GM23338 (cell line): ENCODE data around the gene LSM2. TPM values are rescaled to one million over a fixed set of nuclear protein-coding genes. Genes with fewer than 3 reads are reported as not detected.

Experiments used
- ATAC-seq: fragments of 200-7000 bp; cut with Tn5 transposase; 3 replicates; pipeline ENCODE4 v1.9.1; 2020
- DNase-seq: peaks from one replicate; pipeline ENCODE4 v3.0.0-alpha.2; 2015; ENCODE audit warnings: low spot score
- H2AFZ ChIP-seq: fragments of 200-600 bp; sonication (generic); 2 replicates; pipeline ENCODE4 v1.8.0; 2016; ENCODE audit warnings: antibody characterized with exemption, mild to moderate bottlenecking, moderate library complexity
- H3F3A ChIP-seq: fragments of 200-600 bp; sonication (generic); replicated peaks from 2 replicates; pipeline ENCODE4 v1.8.0; 2017; ENCODE audit warnings: antibody characterized with exemption, mixed run types, low read depth
- H3K27ac ChIP-seq: fragments of 200-600 bp; sonication (generic); 2 replicates; pipeline ENCODE4 v1.6.1; 2016; ENCODE audit warnings: low read depth
- H3K27me3 ChIP-seq: fragments of 200-600 bp; sonication (generic); 2 replicates; pipeline ENCODE4 v1.8.0; 2016; ENCODE audit warnings: mild to moderate bottlenecking, mixed run types, moderate library complexity; ENCODE audit not compliant: insufficient read depth
- H3K36me3 ChIP-seq: fragments of 200-600 bp; sonication (generic); 2 replicates; pipeline ENCODE4 v1.8.0; 2016; ENCODE audit warnings: mild to moderate bottlenecking; ENCODE audit not compliant: insufficient read depth
- H3K4me1 ChIP-seq: fragments of 200-600 bp; sonication (generic); 2 replicates; pipeline ENCODE4 v1.8.0; 2016; ENCODE audit warnings: mild to moderate bottlenecking, moderate library complexity; ENCODE audit not compliant: insufficient read depth
- H3K4me2 ChIP-seq: fragments of 200-600 bp; sonication (generic); 2 replicates; pipeline ENCODE4 v1.7.1; 2017; ENCODE audit warnings: mixed run types
- H3K4me3 ChIP-seq: fragments of 200-600 bp; sonication (generic); 2 replicates; pipeline ENCODE4 v1.6.1; 2016; ENCODE audit warnings: mixed run types
- H3K79me2 ChIP-seq: fragments of 200-600 bp; sonication (generic); replicated peaks from 2 replicates; pipeline ENCODE4 v1.8.0; 2017; ENCODE audit warnings: mild to moderate bottlenecking; ENCODE audit not compliant: insufficient read depth
- H3K9me2 ChIP-seq: fragments of 200-600 bp; sonication (generic); 2 replicates; pipeline ENCODE4 v1.8.0; 2017; ENCODE audit not compliant: insufficient read depth
- H4K20me1 ChIP-seq: fragments of 200-600 bp; sonication (generic); replicated peaks from 2 replicates; pipeline ENCODE4 v1.8.0; 2017; ENCODE audit warnings: mild to moderate bottlenecking; ENCODE audit not compliant: insufficient read depth
- H3K27ac Mint-ChIP-seq: 2 replicates; pipeline ENCODE4 v1.8.0; 2020; ENCODE audit warnings: inconsistent platforms, mild to moderate bottlenecking, moderate library complexity, mixed read lengths
- H3K27me3 Mint-ChIP-seq: 3 replicates; pipeline ENCODE4 v1.8.0; 2022; ENCODE audit warnings: low read depth, mild to moderate bottlenecking, moderate library complexity, mixed read lengths, inconsistent platforms; ENCODE audit not compliant: insufficient read depth, poor library complexity
- H3K36me3 Mint-ChIP-seq: 3 replicates; pipeline ENCODE4 v1.8.0; 2021; ENCODE audit warnings: low read depth, mild to moderate bottlenecking, inconsistent platforms, moderate library complexity, mixed read lengths
- H3K4me1 Mint-ChIP-seq: 3 replicates; pipeline ENCODE4 v1.8.0; 2020; ENCODE audit warnings: mild to moderate bottlenecking, inconsistent platforms, mixed read lengths
- H3K4me3 Mint-ChIP-seq: 3 replicates; pipeline ENCODE4 v1.8.0; 2021; ENCODE audit warnings: moderate library complexity, mild to moderate bottlenecking, inconsistent platforms, mixed read lengths
- H3K9me3 Mint-ChIP-seq: 3 replicates; pipeline ENCODE4 v1.8.0; 2020; ENCODE audit warnings: moderate library complexity, mild to moderate bottlenecking, inconsistent platforms, mixed read lengths
- CTCF ChIP-seq, 2 experiments: fragments of 200-600 bp in 1 of 2; sonication (generic) in 1 of 2; conservative IDR thresholded peaks; 2 replicates each; pipeline versions ENCODE4 v1.5.1 to v1.6.1; 2016 to 2017; ENCODE audit warnings: antibody characterized with exemption in 2 of 2, low read depth in 2 of 2, mild to moderate bottlenecking in 2 of 2, moderate library complexity in 1 of 2
- ETS1 ChIP-seq: IDR thresholded peaks from 2 replicates; pipeline ENCODE4 v1.6.1; 2016; ENCODE audit warnings: antibody characterized with exemption
- EZH2 ChIP-seq: fragments of 200-600 bp; sonication (generic); IDR thresholded peaks from one replicate; pipeline ENCODE4 v1.8.0; 2017; ENCODE audit warnings: antibody characterized with exemption, mild to moderate bottlenecking, low read depth; ENCODE audit not compliant: unreplicated experiment
- EZH2phosphoT487 ChIP-seq: fragments of 200-600 bp; sonication (generic); IDR thresholded peaks from one replicate; pipeline ENCODE4 v1.8.1; 2018; ENCODE audit warnings: antibody characterized with exemption; ENCODE audit not compliant: unreplicated experiment
- JUNB ChIP-seq: IDR thresholded peaks from one replicate; pipeline ENCODE4 v1.6.1; 2016; ENCODE audit warnings: antibody characterized with exemption; ENCODE audit not compliant: unreplicated experiment
- NANOG ChIP-seq: IDR thresholded peaks from 2 replicates; pipeline ENCODE4 v1.6.1; 2016; ENCODE audit warnings: antibody characterized with exemption, borderline replicate concordance
- POLR2AphosphoS5 ChIP-seq: IDR thresholded peaks from 2 replicates; pipeline ENCODE4 v1.6.1; 2016; ENCODE audit warnings: antibody characterized with exemption, low read depth
- REST ChIP-seq: IDR thresholded peaks from one replicate; pipeline ENCODE4 v1.6.1; 2018; ENCODE audit warnings: antibody characterized with exemption; ENCODE audit not compliant: unreplicated experiment
- STAT1 ChIP-seq: IDR thresholded peaks from one replicate; pipeline ENCODE4 v1.6.1; 2016; ENCODE audit warnings: antibody characterized with exemption; ENCODE audit not compliant: unreplicated experiment
- ZNF114 ChIP-seq: fragments of 250-450 bp; sonication (Bioruptor Pico); IDR thresholded peaks from 2 replicates; pipeline ENCODE4 v1.5.0; 2020; ENCODE audit warnings: mild to moderate bottlenecking, moderate library complexity
- ZNF331 ChIP-seq: fragments of 250-450 bp; sonication (Bioruptor Pico); IDR thresholded peaks from 2 replicates; pipeline ENCODE4 v1.5.0; 2020; ENCODE audit warnings: low read depth, mild to moderate bottlenecking, moderate library complexity
- ZNF462 ChIP-seq: fragments of 250-450 bp; sonication (Bioruptor Pico); IDR thresholded peaks from 2 replicates; pipeline ENCODE4 v1.5.0; 2020; ENCODE audit warnings: mild to moderate bottlenecking, moderate library complexity
- polyA plus RNA-seq: library from polyadenylated mRNA; unstranded; fragments of >200 nt; fragmentation: Nextera tagmentation; extraction: Ambion mirVana; gene quantifications from 2 replicates; pipeline ENCODE4 v1.2.1, GENCODE V29; 2016
- total RNA-seq: library from RNA; depleted of rRNA; stranded (reverse); fragments of >200 nt; shearing (Covaris generic); gene quantifications from 2 replicates; pipeline ENCODE4 v1.2.3, GENCODE V29; 2014

Gene LSM2
- total and polyA plus RNA-seq, 2 experiments from 2014 or later: 106 to 140 TPM

GRCh38 chr6:31764198-31764597 is 42.6 kb downstream of the LSM2 start:
- Histone ChIP-seq H3K4me3 (no peak overlapping the region), H3K4me1 (peaks cover 14% of the 10 kb centered on the region), H3K9me2 (no peaks in the 10 kb centered on the region), H3K27ac (no peak overlapping the region), H3K4me2 (no peak overlapping the region), H3K36me3 (no peaks in the 10 kb centered on the region), H2AFZ (no peak overlapping the region), H4K20me1 (no peaks in the 10 kb centered on the region), H3K79me2 (no peaks in the 10 kb centered on the region), H3K27me3 (no peaks in the 10 kb centered on the region), H3F3A (0 out of 2 replicates have a peak, but pooled peaks cover 2% of the 10 kb centered on the region)
- TF ChIP-seq ZNF114 (CRISPR knock-in tag) (no peak), EZH2phosphoT487 (no peak), EZH2 (no peak), ETS1 (no peak), ZNF462 (no peak), POLR2AphosphoS5 (no peak), REST (no peak), CTCF (conservative IDR thresholded peaks at IDR 0.05; ENCODE audit: low read depth in 2 of 2) (no peak), JUNB (no peak), STAT1 (no peak), ZNF331 (CRISPR knock-in tag) (no peak), NANOG (no peak)
- Mint-ChIP-seq H3K9me3 (no peaks in the 10 kb centered on the region; the same call in 2 of the 3 replicates), H3K4me1 (peaks cover 24% of the 10 kb centered on the region), H3K27me3 (peaks cover 15% of the 10 kb centered on the region), H3K36me3 (peaks cover 18% of the 10 kb centered on the region), H3K27ac (no peak overlapping the region), H3K4me3 (no peak overlapping the region)
- DNase-seq (no peak), ATAC-seq (no peak)
